SHP77 treated with DMSO at 0.1 percent for 48 hours (cell line): ENCODE measurements around the gene SCML1.

ENCODE experiments used
- DNase-seq: peaks from one replicate; lab custom pipeline; 2025; lab: John Stamatoyannopoulos, UW

SCML1 gene

GRCh38 chrX:17788956-17789562, 51.8 kb downstream of the SCML1 start:
- DNase-seq: no peak

GRCh38 chrX:17792826-17793225, 55.5 kb downstream of the SCML1 start:
- DNase-seq: no peak

- no peak for DNase-seq
Observed at GRCh38 chrX:17798921-17799320, 61.6 kb downstream of the SCML1 start.

GRCh38 chrX:17801431-17801830, 64.1 kb downstream of the SCML1 start:
- no peak for DNase-seq

GRCh38 chrX:17802756-17803155, 65.5 kb downstream of the SCML1 start:
- DNase-seq: no peak

GRCh38 chrX:17803449-17803848, 66.2 kb downstream of the SCML1 start:
- no peak for DNase-seq
